Body of pancreas (tissue), 4 donors: ENCODE data around the gene CCT7. TPM values are rescaled to one million over a fixed set of nuclear protein-coding genes. Genes with fewer than 3 reads are reported as not detected.

ENCODE experiments used
- ATAC-seq: fragments of 150-250 bp; one replicate; pipeline ENCODE4 v1.9.1; 2016
- DNase-seq, 4 donors: peaks; one replicate each; pipeline ENCODE4 v3.0.0-alpha.2; 2019
- H3K27ac ChIP-seq, 4 donors: fragments of 200-600 bp; sonication (generic); 1 replicate in 3 of 4; 2 replicates in 1 of 4; pipeline versions ENCODE4 v1.5.1 to v1.6.1; 2016 to 2019; ENCODE audit warnings: mild to moderate bottlenecking in 1 of 4, mixed read lengths in 1 of 4, moderate library complexity in 1 of 4
- H3K27me3 ChIP-seq, 2 donors: fragments of 200-600 bp; sonication (generic); one replicate each; pipeline ENCODE4 v1.6.0; 2016; ENCODE audit warnings: mild to moderate bottlenecking in 1 of 2
- H3K36me3 ChIP-seq, 2 donors: fragments of 200-600 bp; sonication (generic); replicated peaks in 1 of 2; 2 replicates each; pipeline ENCODE4 v1.5.1; 2016; ENCODE audit warnings: low read depth in 2 of 2; ENCODE audit not compliant: insufficient read depth in 1 of 2
- H3K4me1 ChIP-seq: fragments of 200-600 bp; sonication (generic); one replicate; pipeline ENCODE4 v1.6.0; 2016
- H3K4me3 ChIP-seq, 2 donors: fragments of 200-600 bp; sonication (generic); 1 replicate in 1 of 2; 2 replicates in 1 of 2; pipeline ENCODE4 v1.5.1; 2016 to 2019
- H3K9me3 ChIP-seq, 3 donors: fragments of 200-600 bp; sonication (generic); 1 replicate in 2 of 3; 2 replicates in 1 of 3; pipeline ENCODE4 v1.5.1; 2016
- POLR2A ChIP-seq, 3 donors: fragments of 450-650 bp; IDR thresholded peaks; one replicate each; pipeline ENCODE4 v1.6.1; 2016; ENCODE audit warnings: antibody characterized with exemption in 3 of 3, mild to moderate bottlenecking in 2 of 3
- WGBS, 2 donors: methylation state at CpG; one replicate each; pipeline ENCODE4 v1.1.5; 2017; 5-methylcytosine and 5-hydroxymethylcytosine counted together
- intact Hi-C: fragments of 100-400 bp; cut with DNase I; formaldehyde crosslinking; loops from one replicate; pipeline ENCODE4 v1.15.1; 2023
- total RNA-seq, 2 donors: library from RNA; depleted of rRNA; stranded (reverse); fragments of >200 nt; gene quantifications; one replicate each; pipeline ENCODE4 v1.1.0, GENCODE V29; 2016
- TF ChIP-seq, protein P1 (sequence below), 7 experiments: fragments of 450-650 bp in 4 of 7; fragments of 200-600 bp in 3 of 7; sonication (generic) in 3 of 7; IDR thresholded peaks; one replicate each; pipeline ENCODE4 v1.5.1; 2016 to 2019; ENCODE audit warnings: antibody characterized with exemption in 7 of 7

The CCT7 gene
- total RNA-seq, 2 donors from 2014 or later = 88.7 to 92.3 TPM

DNA sequence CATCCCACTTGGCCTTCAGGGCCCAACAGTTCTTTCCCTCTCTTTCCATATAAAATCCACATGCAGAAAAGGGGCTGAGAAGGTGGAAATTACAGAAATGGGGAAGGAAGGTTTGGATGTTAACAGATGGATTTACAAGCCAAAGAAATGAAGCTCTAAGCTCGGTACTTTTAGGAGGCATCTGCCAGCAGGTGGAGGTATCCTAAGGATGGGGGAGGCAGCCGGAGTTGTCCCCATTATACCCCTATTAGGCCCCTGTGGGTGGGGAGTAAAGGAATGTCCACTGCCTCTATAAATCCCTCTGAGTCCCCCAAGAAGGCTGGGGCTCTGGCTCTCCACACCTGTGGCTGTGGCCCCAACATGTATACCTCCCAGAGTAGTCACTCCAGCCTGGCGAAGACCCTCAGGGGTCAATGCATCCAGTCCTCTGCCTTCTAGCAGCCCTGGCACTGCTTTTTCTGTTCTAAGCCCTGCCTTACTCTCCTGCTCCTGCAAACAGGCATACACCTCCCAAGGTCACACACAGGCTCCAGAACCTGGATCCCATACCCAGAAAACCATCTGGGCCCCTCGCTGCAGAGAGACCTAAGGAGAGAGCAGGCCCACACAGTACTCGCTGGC is 48.9 kb downstream of the CCT7 start:
- no peaks in the 10 kb centered on the region for H3K27me3 ChIP-seq
- ATAC-seq = no peak
- intact Hi-C loops = no loop called here
- H3K4me1 ChIP-seq = peaks cover 19% of the 10 kb centered on the region
- no peak overlapping the region for H3K27ac ChIP-seq
- TF ChIP-seq, protein P1, sequence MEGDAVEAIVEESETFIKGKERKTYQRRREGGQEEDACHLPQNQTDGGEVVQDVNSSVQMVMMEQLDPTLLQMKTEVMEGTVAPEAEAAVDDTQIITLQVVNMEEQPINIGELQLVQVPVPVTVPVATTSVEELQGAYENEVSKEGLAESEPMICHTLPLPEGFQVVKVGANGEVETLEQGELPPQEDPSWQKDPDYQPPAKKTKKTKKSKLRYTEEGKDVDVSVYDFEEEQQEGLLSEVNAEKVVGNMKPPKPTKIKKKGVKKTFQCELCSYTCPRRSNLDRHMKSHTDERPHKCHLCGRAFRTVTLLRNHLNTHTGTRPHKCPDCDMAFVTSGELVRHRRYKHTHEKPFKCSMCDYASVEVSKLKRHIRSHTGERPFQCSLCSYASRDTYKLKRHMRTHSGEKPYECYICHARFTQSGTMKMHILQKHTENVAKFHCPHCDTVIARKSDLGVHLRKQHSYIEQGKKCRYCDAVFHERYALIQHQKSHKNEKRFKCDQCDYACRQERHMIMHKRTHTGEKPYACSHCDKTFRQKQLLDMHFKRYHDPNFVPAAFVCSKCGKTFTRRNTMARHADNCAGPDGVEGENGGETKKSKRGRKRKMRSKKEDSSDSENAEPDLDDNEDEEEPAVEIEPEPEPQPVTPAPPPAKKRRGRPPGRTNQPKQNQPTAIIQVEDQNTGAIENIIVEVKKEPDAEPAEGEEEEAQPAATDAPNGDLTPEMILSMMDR (IDR thresholded peaks at IDR 0.05) = no peak
- no peak for TF ChIP-seq POLR2A (IDR thresholded peaks at IDR 0.05)
- 47 to 54% methylated on average over 4 to 5 of the region's 5 CpGs for WGBS, 2 donors
- no peaks in the 10 kb centered on the region for H3K36me3 ChIP-seq
- no peak overlapping the region for H3K4me3 ChIP-seq
- H3K9me3 ChIP-seq = no peaks in the 10 kb centered on the region
- DNase-seq = no peak

DNA sequence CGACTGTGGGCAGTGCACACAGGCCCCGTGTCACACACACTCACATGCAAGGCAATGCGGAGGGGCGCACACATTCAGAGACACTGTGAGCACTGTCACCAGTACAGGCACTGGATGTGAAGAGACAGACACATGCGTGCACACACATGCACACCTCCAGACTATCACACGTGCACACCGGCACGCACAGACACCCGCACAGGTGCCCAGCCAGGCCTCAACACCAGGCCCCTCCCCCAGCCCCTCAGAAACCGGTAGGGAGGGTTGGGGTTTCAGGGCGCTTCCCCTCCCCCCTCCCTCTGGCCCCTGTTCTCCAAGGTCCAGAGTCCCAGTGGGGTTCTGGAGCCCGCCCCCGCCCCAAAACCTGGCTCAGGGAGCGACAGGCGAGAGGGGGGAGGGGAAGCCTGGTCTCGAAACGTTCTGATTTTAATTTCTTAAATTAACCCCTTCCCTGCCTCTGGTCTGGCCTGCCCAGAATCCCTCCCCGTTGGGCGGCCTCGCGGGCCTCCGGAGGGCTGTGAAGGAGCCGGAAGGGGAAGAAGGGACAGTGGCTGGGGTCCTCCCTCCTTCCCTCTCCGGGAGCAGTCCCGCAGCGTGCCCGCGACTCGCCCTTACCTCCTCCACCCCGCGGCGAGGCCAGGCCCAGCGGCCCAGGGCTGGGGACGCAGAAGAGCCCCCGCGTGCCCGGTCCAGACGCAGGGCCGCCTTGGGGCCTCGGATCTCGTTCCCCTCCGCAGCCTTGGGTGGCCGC is 49.6 kb downstream of the CCT7 start:
- intact Hi-C loops = no loop called here
- ATAC-seq (peak; percentile 31), DNase-seq (no peak)
- peak overlapping the region; percentile 37 to 59 for H3K4me3 ChIP-seq
- H3K27me3 ChIP-seq = no peaks in the 10 kb centered on the region
- H3K9me3 ChIP-seq = no peaks in the 10 kb centered on the region
- peaks cover 19% of the 10 kb centered on the region for H3K4me1 ChIP-seq
- no peak for TF ChIP-seq POLR2A (IDR thresholded peaks at IDR 0.05)
- TF ChIP-seq, protein P1 (IDR thresholded peaks at IDR 0.05) = no peak
- H3K36me3 ChIP-seq = no peaks in the 10 kb centered on the region
- 2 to 4% methylated on average over 16 to 39 of the region's 43 CpGs for WGBS, 2 donors
- H3K27ac ChIP-seq = no peak overlapping the region

DNA sequence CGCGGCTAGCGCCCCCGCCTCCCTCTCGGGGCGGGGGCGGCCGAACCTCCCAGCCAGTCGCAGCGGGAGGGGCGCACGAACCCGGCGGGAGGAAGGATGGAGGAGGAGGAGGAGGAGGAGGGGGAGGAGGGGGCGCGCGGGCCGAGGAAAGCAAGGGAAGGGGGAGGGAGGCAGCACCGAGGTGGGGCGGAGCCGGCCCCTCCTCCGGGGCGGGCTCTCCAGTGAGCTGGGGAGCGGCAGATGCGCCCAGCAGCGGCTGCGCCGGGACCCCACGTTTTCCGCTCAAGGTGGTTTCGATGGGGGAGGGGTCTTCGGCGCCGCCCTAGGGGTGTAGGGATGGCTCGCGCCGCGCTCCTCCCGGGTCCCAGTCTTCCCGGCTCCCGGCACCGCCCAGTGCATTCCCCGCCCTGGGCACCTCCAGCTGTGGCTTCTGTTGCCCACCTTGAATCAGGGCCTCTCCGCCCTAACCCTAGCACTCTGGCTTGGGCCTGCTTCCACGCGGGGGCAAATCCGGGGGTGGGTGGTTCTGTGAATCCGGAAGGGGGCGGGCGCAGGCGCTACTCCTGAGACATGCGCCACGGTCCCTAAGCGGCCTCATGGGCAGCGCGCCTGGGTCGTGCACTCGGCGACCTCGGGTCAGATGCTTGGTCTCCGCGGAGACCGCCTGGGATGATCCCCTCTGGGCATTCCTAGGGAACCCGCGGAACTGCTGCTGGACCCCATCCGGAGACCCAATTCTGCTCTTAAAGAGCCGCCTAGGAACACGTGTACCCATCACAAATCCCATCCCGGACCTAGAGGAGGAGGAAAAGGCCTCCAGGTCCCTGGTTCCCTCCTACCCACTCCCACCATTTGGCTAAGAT is 50.4 kb downstream of the CCT7 start, which contains the start of gene FBXO41:
TSS of gene FBXO41 (minus strand) at position 183 of the 863 bp plus-strand sequence. CDS start 14,848 bp downstream, outside the sequence.
- H3K9me3 ChIP-seq = no peaks in the 10 kb centered on the region
- H3K36me3 ChIP-seq = no peaks in the 10 kb centered on the region
- intact Hi-C loops = no loop called here
- ATAC-seq (peak; percentile 62), DNase-seq (peak in 3 of 4 donors; percentile 37 to 47 (median 42))
- peaks cover 19% of the 10 kb centered on the region for H3K4me1 ChIP-seq
- peak within 1 kb of the TSS in 1 of 4 donors; percentile 14 for H3K27ac ChIP-seq
- no peaks in the 10 kb centered on the region for H3K27me3 ChIP-seq
- peak within 1 kb of the TSS; percentile 37 to 59 for H3K4me3 ChIP-seq
- TF ChIP-seq, protein P1 (IDR thresholded peaks at IDR 0.05) = no peak
- TF ChIP-seq POLR2A (IDR thresholded peaks at IDR 0.05) = peak in 1 of 3 donors; percentile 20
- 4 to 10% methylated on average over 18 to 59 of the region's 69 CpGs for WGBS, 2 donors

DNA sequence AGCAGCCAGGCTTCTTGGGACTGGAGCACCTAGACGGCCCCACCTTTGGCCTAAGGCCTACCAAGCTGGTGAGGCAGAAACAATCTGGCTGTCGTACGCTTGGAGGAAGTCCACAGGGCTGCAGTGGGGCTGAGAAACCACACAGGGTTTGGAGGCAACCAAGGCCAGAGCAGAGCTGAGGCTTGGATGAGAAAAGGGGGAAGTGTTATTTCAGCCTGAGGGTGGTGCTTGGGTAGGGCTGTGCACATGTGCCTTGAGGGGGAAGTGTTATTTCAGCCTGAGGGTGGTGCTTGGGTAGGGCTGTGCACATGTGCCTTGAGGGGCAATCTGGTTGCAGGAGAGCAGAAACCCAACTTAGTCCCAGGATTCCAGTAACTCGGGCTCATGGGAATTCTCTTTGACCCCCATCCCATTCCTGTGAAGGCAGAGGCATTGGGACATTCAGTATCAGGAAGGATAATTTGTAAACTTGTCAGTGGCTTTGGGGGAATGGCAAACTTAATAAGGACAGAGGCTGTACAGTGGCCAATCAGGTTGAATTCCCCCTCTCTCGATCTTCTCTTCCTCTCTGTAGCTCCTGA is 51.1 kb downstream of the CCT7 start:
- H3K4me1 ChIP-seq = peaks cover 19% of the 10 kb centered on the region
- WGBS, 2 donors = 49 to 60% methylated on average over 4 to 5 of the region's 5 CpGs
- peak overlapping the region in 1 of 4 donors; percentile 14 for H3K27ac ChIP-seq
- no peaks in the 10 kb centered on the region for H3K9me3 ChIP-seq
- TF ChIP-seq, protein P1 (IDR thresholded peaks at IDR 0.05) = no peak
- no peak for TF ChIP-seq POLR2A (IDR thresholded peaks at IDR 0.05)
- H3K36me3 ChIP-seq = no peaks in the 10 kb centered on the region
- DNase-seq (peak in 1 of 4 donors; percentile 20), ATAC-seq (no peak)
- H3K4me3 ChIP-seq = no peak overlapping the region
- intact Hi-C loops = no loop called here
- no peaks in the 10 kb centered on the region for H3K27me3 ChIP-seq
